Fibroblast of lung (primary cell): ENCODE measurements around the gene CYYR1.

Experiments
- CTCF ChIP-seq, 2 donors: IDR thresholded peaks in 1 of 2; conservative IDR thresholded peaks in 1 of 2; 1 replicate in 1 of 2; 2 replicates in 1 of 2; pipeline ENCODE4 v1.5.1; 2011 to 2012; ENCODE audit warnings: low read length in 2 of 2, control low read depth in 1 of 2, inconsistent platforms in 1 of 2, low read depth in 1 of 2, mild to moderate bottlenecking in 1 of 2
- EZH2 ChIP-seq: IDR thresholded peaks from 2 replicates; pipeline ENCODE4 v1.5.1; 2012; ENCODE audit warnings: low read length, control low read depth, mild to moderate bottlenecking; ENCODE audit errors: missing control alignments

- TF ChIP-seq CTCF (conservative IDR thresholded peaks at IDR 0.05 in 1 of 2, IDR thresholded peaks at IDR 0.05 in 1 of 2; ENCODE audit: low read depth in 1 of 2, low read length in 2 of 2): no peak
- no peak for TF ChIP-seq EZH2
These were observed 139.7 kb downstream of the CYYR1 start for GRCh38 chr21:26433386-26433785.
